Inflammatory macrophage (primary cell): ENCODE results near the gene CYP2C18.
"Not testable (repeated sequence)": the region's sequence is repeated elsewhere in the genome, so short reads cannot be mapped to it uniquely, and the experiment has no call there.

Experiments used
- DNase-seq, 2 donors: peaks; one replicate each; pipeline ENCODE4 v3.0.0-alpha.2; 2020 to 2022
- total RNA-seq, 18 experiments: gene quantifications; one replicate each; lab custom pipeline; 2026; ENCODE audit warnings: mixed read lengths in 6 of 18, inconsistent platforms in 2 of 18; lab: John Stamatoyannopoulos, UW

CYP2C18 gene
- total RNA-seq, result 0 to 0.07 (median 0) reads per million in 18 experiments

DNA sequence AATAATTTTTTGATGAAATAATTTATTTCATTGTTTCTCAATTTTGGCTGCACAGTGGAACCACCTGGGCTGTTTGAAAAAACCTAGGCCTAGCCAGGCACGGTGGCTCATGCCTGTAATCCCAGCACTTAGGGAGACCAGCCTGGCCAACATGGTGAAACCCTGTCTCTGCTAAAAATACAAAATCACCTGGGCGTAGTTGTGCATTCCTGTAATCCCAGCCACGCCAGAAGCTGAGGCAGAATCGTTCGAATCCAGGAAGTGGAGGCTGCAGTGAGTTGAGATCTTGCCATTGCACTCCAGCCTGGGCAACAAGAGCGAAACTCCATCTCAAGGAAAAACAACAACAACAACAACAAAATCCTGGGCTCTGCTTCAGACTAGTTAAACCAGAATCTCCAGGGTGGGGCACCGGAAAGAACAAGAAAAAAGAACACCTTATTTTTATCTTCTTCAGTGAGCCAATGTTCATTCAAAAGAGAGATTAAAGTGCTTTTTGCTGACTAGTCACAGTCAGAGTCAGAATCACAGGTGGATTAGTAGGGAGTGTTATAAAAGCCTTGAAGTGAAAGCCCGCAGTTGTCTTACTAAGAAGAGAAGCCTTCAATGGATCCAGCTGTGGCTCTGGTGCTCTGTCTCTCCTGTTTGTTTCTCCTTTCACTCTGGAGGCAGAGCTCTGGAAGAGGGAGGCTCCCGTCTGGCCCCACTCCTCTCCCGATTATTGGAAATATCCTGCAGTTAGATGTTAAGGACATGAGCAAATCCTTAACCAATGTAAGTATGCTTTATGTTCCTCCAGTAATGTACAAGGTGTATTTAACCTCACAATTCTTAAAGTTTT, at the start of gene CYP2C18:
TSS of gene CYP2C18 (plus strand) at position 516 of the 841 bp plus-strand sequence. CDS start at position 607, 91 bp downstream.
- no peak for DNase-seq

DNA sequence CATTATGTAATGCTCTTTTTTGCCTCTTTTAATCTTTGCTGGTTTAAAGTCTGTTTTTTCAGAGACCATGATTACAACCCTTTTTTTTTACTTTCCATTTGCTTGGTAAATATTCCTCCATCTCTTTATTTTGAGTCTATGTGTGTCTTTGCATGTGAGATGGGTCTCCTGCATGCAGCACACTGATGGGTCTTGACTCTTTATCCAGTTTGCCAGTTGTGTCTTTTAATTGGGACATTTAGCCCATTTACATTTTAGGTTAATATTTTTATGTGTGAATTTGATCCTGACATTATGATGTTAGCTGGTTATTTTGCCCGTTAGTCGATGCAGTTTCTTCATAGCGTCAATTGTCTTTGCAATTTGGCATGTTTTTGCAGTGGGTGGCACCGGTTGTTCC, 45.4 kb upstream of the CYP2C18 start:
- DNase-seq, result not testable (repeated sequence)

DNA sequence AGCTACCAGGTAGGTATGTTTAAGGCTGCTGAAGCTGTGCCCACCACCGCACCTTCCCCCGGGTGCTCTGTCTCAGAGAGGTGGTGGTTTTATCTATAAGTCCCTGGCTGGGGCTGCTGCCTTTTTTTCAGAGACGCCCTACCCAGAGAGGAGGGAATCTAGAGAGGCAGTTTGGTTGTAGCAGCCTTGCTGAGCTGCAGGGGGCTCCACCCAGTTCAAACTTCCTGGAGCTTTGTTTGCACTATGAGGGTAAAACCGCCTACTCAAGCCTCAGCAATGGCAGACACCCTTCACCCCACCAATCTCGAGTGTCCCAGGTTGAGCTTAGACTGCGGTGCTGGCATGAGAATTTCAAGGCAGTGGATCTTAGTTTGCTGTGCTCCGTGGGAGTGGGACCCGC, 43.6 kb upstream of the CYP2C18 start:
- no peak for DNase-seq

DNA sequence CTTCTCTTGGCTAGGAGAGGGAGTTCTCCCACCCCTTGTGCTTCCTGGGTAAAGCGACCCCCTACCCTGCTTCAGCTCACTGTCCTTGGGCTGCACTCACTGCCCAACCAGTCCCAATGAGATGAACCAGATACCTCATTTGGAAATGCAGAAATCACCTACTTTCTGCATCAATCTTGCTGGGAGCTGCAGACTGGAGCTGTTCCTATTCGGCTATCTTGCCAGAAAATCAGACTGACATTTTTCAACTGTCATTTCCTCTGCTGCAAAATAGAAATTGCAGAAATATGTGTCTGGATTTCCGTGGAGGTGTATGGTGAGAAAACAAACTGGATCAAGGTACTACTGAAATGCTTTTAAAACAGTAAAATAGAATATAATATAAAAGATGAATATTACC, 43.0 kb upstream of the CYP2C18 start:
- no peak for DNase-seq

- no peak for DNase-seq
Observed at GRCh38 chr10:94641480-94641879, 42.0 kb upstream of the CYP2C18 start.

GRCh38 chr10:94644352-94644751, 39.2 kb upstream of the CYP2C18 start:
- DNase-seq, result no peak

DNA sequence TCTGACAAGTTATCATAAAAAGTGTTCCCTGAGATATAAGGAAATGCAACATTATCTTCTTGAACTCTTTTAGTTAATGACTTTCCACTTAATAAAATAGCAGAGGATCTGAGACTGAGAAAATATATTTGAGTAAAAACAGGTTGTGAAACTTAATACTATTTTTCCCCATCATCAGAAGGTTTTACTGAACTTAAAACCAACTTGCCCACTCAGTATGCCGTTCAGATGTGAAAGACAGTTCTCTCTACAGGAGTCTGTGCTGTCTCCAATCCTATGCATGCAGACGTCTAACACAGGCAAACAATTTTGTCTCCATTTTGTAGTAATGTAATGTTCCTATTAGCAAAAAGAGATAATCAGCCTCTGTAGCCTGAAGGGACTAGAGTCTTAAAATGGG, 38.2 kb upstream of the CYP2C18 start:
- DNase-seq, result no peak

DNA sequence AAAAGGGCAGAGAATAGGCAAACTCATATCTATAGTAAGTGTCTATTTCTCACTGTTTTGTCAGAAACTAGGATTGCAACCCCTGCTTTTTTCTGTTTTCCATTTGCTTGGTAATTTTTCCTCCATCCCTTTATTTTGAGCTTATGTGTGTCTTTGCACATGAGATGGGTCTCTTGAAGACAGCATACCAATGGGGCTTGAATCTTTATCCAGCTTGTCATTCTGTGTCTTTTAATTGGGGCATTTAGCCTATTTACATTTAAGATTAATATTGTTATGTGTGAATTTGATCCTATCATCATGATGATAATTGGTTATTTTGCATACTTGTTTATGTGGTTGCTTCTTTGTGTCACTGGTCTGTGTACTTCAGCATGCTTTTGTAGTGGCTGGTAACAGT, 28.3 kb upstream of the CYP2C18 start:
- DNase-seq, result not testable (repeated sequence)

DNA sequence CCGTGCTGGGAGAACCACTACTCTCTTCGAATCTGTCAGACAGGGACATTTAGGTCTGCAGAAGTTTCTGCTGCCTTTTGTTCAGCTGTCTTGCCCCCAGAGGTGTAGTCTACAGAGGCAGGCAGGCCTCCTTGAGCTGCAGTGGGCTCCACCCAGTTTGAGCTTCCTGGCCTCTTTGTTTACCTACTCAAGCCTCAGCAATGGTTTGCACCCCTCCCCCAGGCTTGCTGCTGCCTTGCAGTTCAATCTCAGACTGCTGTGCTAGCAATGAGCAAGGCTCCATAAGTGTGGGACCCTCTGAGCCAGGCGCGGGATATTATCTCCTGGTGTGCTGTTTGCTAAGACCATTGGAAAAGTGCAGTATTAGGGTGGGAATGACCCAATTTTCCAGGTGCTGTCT, 20.5 kb upstream of the CYP2C18 start:
- not testable (repeated sequence) for DNase-seq

DNA sequence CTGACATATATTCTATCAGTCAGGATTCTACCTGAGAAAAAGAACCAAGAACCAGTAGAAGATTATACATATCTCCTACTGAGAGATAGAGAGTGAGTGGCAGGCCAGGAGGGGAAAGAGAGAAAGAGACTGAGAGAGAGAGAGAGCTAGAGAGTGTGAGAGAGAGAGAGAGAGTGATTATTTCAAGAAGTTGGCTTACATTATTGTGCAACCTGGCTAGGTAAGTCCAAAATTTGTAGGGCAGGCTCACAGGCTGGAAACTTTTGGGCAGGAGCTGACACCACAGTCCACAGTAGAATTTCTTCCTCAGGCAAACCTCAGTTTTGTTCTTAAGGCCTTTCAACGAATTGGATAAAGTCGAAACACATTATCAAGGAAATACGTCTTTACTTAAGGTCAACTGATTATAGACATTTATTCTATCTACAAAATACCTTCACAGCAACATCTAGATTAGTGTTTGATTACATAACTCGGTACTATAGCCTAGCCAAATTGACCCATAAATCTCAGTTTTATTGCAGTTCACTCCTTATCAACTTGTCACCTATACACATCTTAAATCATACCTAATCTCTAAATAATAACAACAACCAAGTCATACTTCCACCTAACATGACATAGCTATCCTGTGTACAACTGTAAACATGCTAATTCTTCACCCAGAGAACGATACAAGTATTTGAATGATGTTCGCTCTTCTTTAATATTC, 17.0 kb upstream of the CYP2C18 start:
- DNase-seq, result no peak

- DNase-seq, result no peak
Observed at GRCh38 chr10:94673614-94674321, 9.8 kb upstream of the CYP2C18 start.

- no peak for DNase-seq
Observed at GRCh38 chr10:94676496-94676895, 7.0 kb upstream of the CYP2C18 start.

DNA sequence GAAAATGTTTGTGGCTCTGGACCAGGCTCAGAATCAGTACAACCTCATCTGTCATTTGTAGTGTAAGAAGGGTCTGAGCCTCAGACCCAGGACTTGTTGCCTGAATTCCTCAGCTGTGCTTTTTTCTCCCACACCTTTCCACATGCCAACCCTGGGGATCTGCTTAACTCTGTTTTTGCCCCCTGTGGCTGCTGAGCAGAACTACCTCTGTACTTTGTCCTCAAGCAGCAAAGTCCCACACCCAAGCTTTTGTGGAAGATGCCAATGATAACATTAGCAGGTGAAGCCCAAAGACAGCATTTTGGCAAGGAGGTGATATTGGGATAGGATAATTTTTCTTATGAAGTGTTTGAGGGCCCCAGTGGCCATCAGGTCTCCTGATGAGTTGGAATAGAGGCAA, 5.8 kb upstream of the CYP2C18 start:
- no peak for DNase-seq

- no peak for DNase-seq
Observed at GRCh38 chr10:94678475-94678874, 5.1 kb upstream of the CYP2C18 start.

DNA sequence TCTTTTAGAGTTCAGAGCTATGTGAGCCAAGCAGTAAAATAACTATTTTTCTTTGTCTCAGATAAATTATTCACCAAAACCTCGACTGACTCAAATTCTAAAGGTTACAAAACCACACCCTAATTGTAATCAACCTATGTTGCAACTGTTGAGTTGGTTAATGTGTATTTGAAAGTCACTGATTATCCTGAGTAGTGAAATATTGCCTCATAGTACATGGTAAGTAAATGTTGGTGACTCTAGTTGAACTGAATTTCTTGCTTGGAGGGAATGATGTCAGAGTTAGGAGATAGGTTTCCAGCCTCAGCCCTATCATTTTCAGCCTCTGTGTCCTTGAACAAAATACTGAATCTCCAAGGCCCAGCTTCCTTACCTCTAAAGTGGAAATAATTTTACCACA, 3.0 kb upstream of the CYP2C18 start:
- no peak for DNase-seq

DNA sequence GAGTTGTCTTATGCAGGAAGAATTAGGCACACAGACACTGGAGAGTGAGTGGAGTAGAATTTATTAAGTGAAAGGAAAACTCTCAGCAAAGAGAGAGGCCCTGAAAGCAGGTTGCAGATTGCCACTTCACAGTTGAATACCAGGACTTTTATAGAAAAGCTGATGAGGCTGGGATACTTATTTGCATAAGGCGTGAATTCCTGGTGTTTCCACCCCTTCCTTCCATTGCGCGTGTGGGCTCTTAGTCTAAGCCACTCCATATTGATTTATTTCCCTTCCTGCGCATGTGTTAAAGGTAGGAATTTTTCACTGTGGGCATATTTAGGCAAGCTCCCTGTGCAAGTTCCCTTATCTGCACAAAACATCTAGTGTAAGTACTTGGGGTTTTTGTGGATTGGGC, 893 bp upstream of the CYP2C18 start:
- DNase-seq, result not testable (repeated sequence)

DNA sequence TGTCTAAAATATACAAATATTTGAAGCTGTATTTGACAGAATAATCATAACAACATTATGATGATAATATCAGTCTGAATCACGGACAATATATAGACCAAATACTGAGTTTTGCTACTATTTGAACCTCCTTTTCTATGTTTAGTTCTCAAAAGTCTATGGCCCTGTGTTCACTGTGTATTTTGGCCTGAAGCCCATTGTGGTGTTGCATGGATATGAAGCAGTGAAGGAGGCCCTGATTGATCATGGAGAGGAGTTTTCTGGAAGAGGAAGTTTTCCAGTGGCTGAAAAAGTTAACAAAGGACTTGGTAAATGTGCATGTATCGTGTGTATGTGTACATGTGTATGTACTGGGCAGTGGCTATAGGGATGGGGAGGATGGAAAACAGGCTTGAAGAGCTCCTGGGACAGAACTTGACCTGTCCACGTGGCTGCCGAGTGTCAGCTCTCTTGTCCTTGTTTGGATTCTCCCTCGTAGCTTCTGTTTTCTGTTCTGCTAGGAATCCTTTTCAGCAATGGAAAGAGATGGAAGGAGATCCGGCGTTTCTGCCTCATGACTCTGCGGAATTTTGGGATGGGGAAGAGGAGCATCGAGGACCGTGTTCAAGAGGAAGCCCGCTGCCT, 4.2 kb downstream of the CYP2C18 start:
- no peak for DNase-seq

GRCh38 chr10:94706089-94706488, 22.6 kb downstream of the CYP2C18 start:
- no peak for DNase-seq

DNA sequence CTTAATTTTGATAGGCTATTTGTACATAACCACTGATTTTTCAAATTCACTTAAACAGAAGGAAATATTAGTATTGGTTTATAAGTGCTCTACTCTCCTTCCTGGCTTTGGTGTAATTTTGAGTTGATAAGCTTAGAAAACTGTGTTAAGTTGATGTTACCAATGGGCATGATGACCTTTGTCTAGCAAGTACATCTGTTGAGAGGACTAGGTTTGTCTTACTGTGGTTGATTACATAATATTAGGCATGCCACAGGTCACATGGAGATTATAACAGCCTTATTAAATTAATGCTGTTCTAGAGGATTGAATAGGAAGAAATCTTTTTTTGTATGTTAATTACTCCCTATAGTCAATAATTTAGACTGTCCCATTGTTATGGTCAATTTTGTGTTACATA, 27.0 kb downstream of the CYP2C18 start:
- DNase-seq, result no peak

- no peak for DNase-seq
Observed at GRCh38 chr10:94725871-94726270, 42.3 kb downstream of the CYP2C18 start.

- no peak for DNase-seq
Observed at GRCh38 chr10:94735197-94735596, 51.7 kb downstream of the CYP2C18 start.

DNA sequence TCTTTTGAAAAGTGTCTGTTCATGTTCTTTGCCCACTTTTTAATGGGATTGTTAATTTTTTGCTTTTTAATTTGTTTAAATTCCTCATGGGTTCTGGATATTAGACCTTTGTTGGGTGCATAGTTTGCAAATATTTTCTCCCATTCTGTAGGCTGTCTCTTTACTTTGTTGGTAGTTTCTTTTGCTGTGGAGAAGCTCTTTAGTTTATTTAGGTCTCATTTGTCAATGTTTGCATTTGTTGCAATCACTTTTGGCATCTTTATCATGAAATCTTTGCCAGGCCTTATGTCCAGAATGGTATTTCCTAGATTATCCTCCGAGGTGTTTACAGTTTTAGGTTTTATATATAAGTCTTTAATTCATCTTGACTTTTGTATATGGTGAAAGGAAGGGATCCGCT, 55.1 kb downstream of the CYP2C18 start:
- no peak for DNase-seq

DNA sequence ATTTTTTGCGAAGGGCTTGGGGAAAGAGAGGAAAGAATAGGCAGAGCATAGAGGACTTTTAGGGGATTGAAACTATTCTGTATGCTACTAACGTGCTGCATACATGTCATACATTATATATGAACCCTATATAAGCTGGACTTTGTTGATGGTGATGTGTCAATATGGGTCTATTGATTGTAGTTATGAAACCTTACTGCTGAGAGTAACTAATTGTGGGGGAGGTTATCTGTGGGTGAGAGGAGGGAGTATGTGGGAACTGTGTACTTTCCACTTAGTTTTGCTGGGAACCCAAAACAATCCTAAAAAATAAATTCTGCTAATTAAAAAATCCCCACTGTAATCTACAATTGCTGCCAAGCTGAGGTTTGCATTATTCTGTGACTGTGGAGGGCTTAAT, 63.6 kb downstream of the CYP2C18 start:
- no peak for DNase-seq
